Stimulated activated CD4-positive, alpha-beta T cell treated with anti-CD3 and anti-CD28 coated beads, TNF-alpha, amount 100 ng/mL, for 1 hour (primary cell): ENCODE data around the gene CTIF.
"Not testable (repeated sequence)": the region's sequence is repeated elsewhere in the genome, so short reads cannot be mapped to it uniquely, and the experiment has no call there.

Experiments used
- DNase-seq, 3 donors: peaks; one replicate each; pipeline ENCODE4 v3.0.0-alpha.2; 2020; ENCODE audit warnings: low read depth in 3 of 3, low spot score in 1 of 3

The CTIF gene

GRCh38 chr18:48538531-48539405 is at the start of gene CTIF:
Gene CTIF (plus strand): TSS chr18:48539031. CDS start chr18:48619566, 80,535 bp downstream.
- peak in 1 of 3 donors; percentile 46 for DNase-seq

- no peak for DNase-seq
These were observed 48.1 kb upstream of the CTIF start for GRCh38 chr18:48490641-48491293.

GRCh38 chr18:48492880-48493279 is 46.0 kb upstream of the CTIF start:
- DNase-seq: no peak

GRCh38 chr18:48493434-48494230 is 45.2 kb upstream of the CTIF start:
- no peak for DNase-seq

- DNase-seq: no peak
These were observed 41.0 kb upstream of the CTIF start for GRCh38 chr18:48497863-48498262.

- DNase-seq: no peak
These were observed 38.3 kb upstream of the CTIF start for GRCh38 chr18:48500517-48500916.

GRCh38 chr18:48502906-48503305 is 35.9 kb upstream of the CTIF start:
- no peak for DNase-seq

- no peak for DNase-seq
These were observed 34.0 kb upstream of the CTIF start for GRCh38 chr18:48504819-48505218.

GRCh38 chr18:48506983-48507568 is 31.8 kb upstream of the CTIF start:
- DNase-seq: not testable (repeated sequence)

GRCh38 chr18:48512498-48512897 is 26.3 kb upstream of the CTIF start:
- not testable (repeated sequence) for DNase-seq

GRCh38 chr18:48514786-48515185 is 24.0 kb upstream of the CTIF start:
- no peak for DNase-seq

GRCh38 chr18:48517048-48517447 is 21.8 kb upstream of the CTIF start:
- no peak for DNase-seq

GRCh38 chr18:48519431-48520100 is 19.3 kb upstream of the CTIF start:
- no peak for DNase-seq

GRCh38 chr18:48521723-48522122 is 17.1 kb upstream of the CTIF start:
- DNase-seq: no peak

- DNase-seq: no peak
These were observed 13.2 kb upstream of the CTIF start for GRCh38 chr18:48525671-48526070.

- no peak for DNase-seq
These were observed 11.4 kb upstream of the CTIF start for GRCh38 chr18:48527461-48527860.

- DNase-seq: no peak
These were observed 10.0 kb upstream of the CTIF start for GRCh38 chr18:48528861-48529260.

- DNase-seq: no peak
These were observed 9.0 kb upstream of the CTIF start for GRCh38 chr18:48529796-48530195.

GRCh38 chr18:48530399-48531081 is 8.3 kb upstream of the CTIF start:
- no peak for DNase-seq

- DNase-seq: no peak
These were observed 7.8 kb upstream of the CTIF start for GRCh38 chr18:48531082-48531403.
